ENCODE results near the gene JAZF1. TPM values are rescaled to one million over a fixed set of nuclear protein-coding genes. Genes with fewer than 3 reads are reported as not detected.
A peak's percentile ranks its signal among the peaks of the same experiment; 100 is the strongest.

The JAZF1 gene
- total and polyA plus RNA-seq, 2 of the 4 experiments (the other 2 are of a cell fraction): 8.4 to 10.5 TPM

DNA sequence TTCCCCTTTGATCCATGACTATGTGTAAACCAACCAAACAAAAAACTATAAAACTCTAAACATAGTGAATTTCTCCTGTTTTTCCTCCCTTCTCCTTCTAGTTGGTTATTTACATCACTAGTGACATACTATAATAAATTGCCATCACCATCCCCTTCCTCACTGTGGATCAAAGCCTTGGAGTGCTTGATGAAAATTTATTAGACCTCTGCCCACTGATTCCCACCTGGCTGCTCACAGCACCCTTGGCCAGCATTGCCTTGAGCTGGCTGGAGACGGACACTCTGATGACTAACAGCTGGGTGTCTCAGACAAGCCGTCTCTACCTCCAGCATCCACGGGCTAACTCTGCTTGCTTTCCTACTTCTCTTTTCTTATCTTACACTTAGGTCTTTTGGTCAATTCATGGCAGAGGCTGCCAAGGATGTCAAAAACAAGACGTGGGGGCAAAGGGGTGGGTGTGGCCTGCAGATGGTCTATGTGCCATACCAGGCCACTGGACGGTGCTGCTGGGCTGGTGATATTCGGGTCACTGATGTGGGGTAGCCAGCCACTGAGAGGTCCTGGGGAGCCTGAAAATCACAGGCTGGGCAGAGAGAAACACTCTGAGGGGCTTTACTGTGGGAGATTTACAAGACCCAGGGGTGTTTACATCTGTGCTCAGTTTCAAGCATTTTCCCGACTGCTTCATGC is 232.9 kb downstream of the JAZF1 start:
- Histone ChIP-seq H3K23ac (ENCODE audit: low read depth, low read length) (no peak overlapping the region), H2BK20ac (ENCODE audit: low read depth, low read length) (no peak overlapping the region), H3K27ac (ENCODE audit: insufficient read depth, low read length) (no peak overlapping the region), H3K36me3 (ENCODE audit: control insufficient read depth, insufficient read depth, low read length) (no peaks in the 10 kb centered on the region; the same call in 1 of the 2 replicates), H3K4ac (ENCODE audit: low read depth, low read length) (no peak overlapping the region), H2BK5ac (ENCODE audit: low read depth, low read length, poor library complexity, severe bottlenecking) (no peak overlapping the region), H2AFZ (replicated peaks; ENCODE audit: low read length, poor library complexity) (no peak overlapping the region), H4K5ac (ENCODE audit: low read depth, low read length) (no peak overlapping the region), H2AK9ac (replicated peaks; ENCODE audit: low read depth, low read length, poor library complexity) (no peak overlapping the region), H3K18ac (ENCODE audit: low read depth, low read length) (no peak overlapping the region), H3K4me2 (ENCODE audit: low read depth, low read length) (no peak overlapping the region), H3K9ac (ENCODE audit: low read depth, low read length) (no peak overlapping the region), H3K79me1 (ENCODE audit: low read depth in 1 of 2, low read length in 2 of 2) (peaks cover 13 to 27% of the 10 kb centered on the region in 2 experiments), H3K9me3 (ENCODE audit: control insufficient read depth, insufficient read depth, low read length) (no peaks in the 10 kb centered on the region), H2BK120ac (ENCODE audit: low read depth, low read length) (no peak overlapping the region), H3K4me1 (ENCODE audit: control insufficient read depth, insufficient read depth, low read length) (no peaks in the 10 kb centered on the region), H2AK5ac (ENCODE audit: low read depth, low read length) (no peak overlapping the region), H3K56ac (ENCODE audit: extremely low read depth, insufficient read depth, low read length) (no peak overlapping the region), H2BK15ac (ENCODE audit: low read depth, low read length) (no peak overlapping the region), H4K20me1 (ENCODE audit: insufficient read depth, low read length) (peaks cover 15% of the 10 kb centered on the region; the same call in 1 of the 2 replicates), H3K14ac (replicated peaks; ENCODE audit: low read depth, low read length) (no peak overlapping the region), H3K27me3 (ENCODE audit: control insufficient read depth, insufficient read depth, low read length) (no peaks in the 10 kb centered on the region), H4K8ac (ENCODE audit: low read depth in 2 of 2, low read length in 2 of 2) (no peak overlapping the region), H3K4me3 (ENCODE audit: insufficient read depth, low read depth, low read length) (no peak overlapping the region), H4K91ac (ENCODE audit: insufficient read depth, low read depth, low read length) (no peak overlapping the region), H3K9me1 (ENCODE audit: insufficient read depth, low read length) (peaks cover 8% of the 10 kb centered on the region; the same call in 1 of the 2 replicates)
- 75% methylated on average over 3 of the region's 7 CpGs; no CpG with 5 or more reads in 1 of the 2 experiments for WGBS, 2 experiments (ENCODE audit: extremely low coverage in 2 of 2, insufficient read length in 1 of 2)
- TF ChIP-seq POLR2A (IDR thresholded peaks at IDR 0.05; ENCODE audit: low read depth, low read length) (no peak), RAD21 (IDR thresholded peaks at IDR 0.05; ENCODE audit: low read length) (no peak), CEBPB (IDR thresholded peaks at IDR 0.05; ENCODE audit: low read depth, low read length) (no peak), MAFK (IDR thresholded peaks at IDR 0.05; ENCODE audit: low read depth, low read length) (no peak)
- no TSS peak for BruUV-seq (replicated peaks)
- DNase-seq (peak; percentile 46), ATAC-seq (ENCODE audit: low read depth) (peak; percentile 59)
- CTCF ChIA-PET: no interaction called here
- intact Hi-C loops (cut with micrococcal nuclease) (no loop called here), dilution Hi-C loops (cut with HindIII; ENCODE audit: low sequenced_read_pairs, unreplicated experiment) (no loop called here), in situ Hi-C loops (cut with MboI; ENCODE audit: low sequenced_read_pairs) (no loop called here)
- POLR2A ChIA-PET (ENCODE audit: unreplicated experiment): no interaction called here

Measured in IMR-90 (cell line).